Heart left ventricle (tissue), 16 donors: ENCODE data around the gene ASB15. TPM values are rescaled to one million over a fixed set of nuclear protein-coding genes. Genes with fewer than 3 reads are reported as not detected.

ENCODE experiments used
- ATAC-seq, 4 donors: fragments of 200-7000 bp; cut with Tn5 transposase; one replicate each; pipeline ENCODE4 v1.9.1; 2020 to 2022; ENCODE audit warnings: moderate library complexity in 4 of 4, mild to moderate bottlenecking in 3 of 4, moderate number of reproducible peaks in 1 of 4
- DNase-seq, 5 donors: peaks; one replicate each; pipeline ENCODE4 v3.0.0-alpha.2; 2020
- H3K27ac ChIP-seq, 12 donors: fragments of 200-600 bp; sonication (generic) in 4 of 12; one replicate each; pipeline versions ENCODE4 v1.5.0 to v1.8.0; 2016 to 2022; ENCODE audit warnings: mild to moderate bottlenecking in 2 of 12
- H3K27me3 ChIP-seq, 9 donors: fragments of 200-600 bp; sonication (generic) in 2 of 9; one replicate each; pipeline versions ENCODE4 v1.5.1 to v1.8.0; 2016 to 2022; ENCODE audit warnings: mild to moderate bottlenecking in 3 of 9
- H3K36me3 ChIP-seq, 9 donors: fragments of 200-600 bp; sonication (generic) in 2 of 9; one replicate each; pipeline versions ENCODE4 v1.5.0 to v1.8.0; 2018 to 2022; ENCODE audit warnings: mild to moderate bottlenecking in 2 of 9
- H3K4me1 ChIP-seq, 12 donors: fragments of 200-600 bp; sonication (generic) in 4 of 12; one replicate each; pipeline versions ENCODE4 v1.5.0 to v1.8.0; 2016 to 2022; ENCODE audit warnings: mild to moderate bottlenecking in 3 of 12
- H3K4me3 ChIP-seq, 12 donors: fragments of 200-600 bp; sonication (generic) in 4 of 12; one replicate each; pipeline versions ENCODE4 v1.5.0 to v1.8.0; 2017 to 2022; ENCODE audit warnings: mild to moderate bottlenecking in 9 of 12, moderate library complexity in 4 of 12
- H3K9me3 ChIP-seq, 12 donors: fragments of 200-600 bp; sonication (generic) in 4 of 12; one replicate each; pipeline versions ENCODE4 v1.5.0 to v1.8.0; 2016 to 2022; ENCODE audit warnings: mild to moderate bottlenecking in 1 of 12
- CTCF ChIP-seq, 12 donors: fragments of 200-600 bp; sonication (generic) in 4 of 12; IDR thresholded peaks; one replicate each; pipeline versions ENCODE4 v1.5.0 to v1.8.0; 2018 to 2022; ENCODE audit warnings: antibody characterized with exemption in 12 of 12, mild to moderate bottlenecking in 5 of 12
- POLR2A ChIP-seq, 2 donors: fragments of 450-650 bp; IDR thresholded peaks; one replicate each; pipeline ENCODE4 v1.6.1; 2017; ENCODE audit warnings: antibody characterized with exemption in 2 of 2, mild to moderate bottlenecking in 2 of 2, moderate library complexity in 2 of 2
- WGBS, 4 donors: extraction: QIAGEN DNeasy Blood & Tissue Kit in 2 of 4; methylation state at CpG; one replicate each; pipeline versions ENCODE4 v1.1.5 to v1.1.7; 2013 to 2018; 5-methylcytosine and 5-hydroxymethylcytosine counted together
- intact Hi-C, 10 donors: fragments of 100-400 bp; cut with DNase I; formaldehyde crosslinking; loops; one replicate each; pipeline versions ENCODE4 v1.11.1 to v1.14.2; 2022
- polyA plus RNA-seq, 2 donors: library from polyadenylated mRNA; stranded (reverse); fragments of 200-250 nt; gene quantifications; one replicate each; pipeline ENCODE4 v1.2.3, GENCODE V29; 2013
- total RNA-seq, 9 donors: library from RNA; depleted of rRNA in 2 of 9; stranded (reverse); fragments of >200 nt in 2 of 9; fragmentation: NEBNext Ultra II Directional in 3 of 9; extraction: Animal tissue kit (Norgen Biotek cat#: 25700) in 3 of 9; gene quantifications; one replicate each; pipeline versions ENCODE4 v1.1.0 to v1.2.4, GENCODE V29; 2016 to 2023
- donor health status: ischemic (EF 13 %, LVEDD 7.1; RV severe dilation, severe dysfunction).
- donor health status: healthy with polysubstance abuse.
- donor health status: DM: no; HTN: yes; CAD: no.
- donor health status: DM: no; HTN: no; CAD: no.
- donor health status: ischemic (EF 25% LVEDD 6.9; RV normal size, moderate dysfunction).
- donor health status: ischemic (EF 25% LVEDD 5.7; RV mildly dilated, moderate dysfunction).
- donor health status: healthy.
- donor health status: DM: yes; HTN: yes; CAD: no.
- donor health status: ischemic (EF 35%, LVEDD 5.7; RV mildly dilated, moderate dysfunction).
- donor health status: nonischemic (EF 11% LVEDD 7.7; RV severe dilation, severe dysfunction).
- donor health status: DM: yes; HTN: yes; CAD: no.
- donor health status: PGD.
- donor health status: ischemic (EF 29% LVEDD 5.4; RV normal size, mild dysfunction).
- donor health status: nonischemic (EF 23%, LVEDD 6.1; RV moderate dilation, normal function).

The ASB15 gene
- total and polyA plus RNA-seq, 11 donors: 2.2 to 77.1 (median 34.9) TPM

DNA sequence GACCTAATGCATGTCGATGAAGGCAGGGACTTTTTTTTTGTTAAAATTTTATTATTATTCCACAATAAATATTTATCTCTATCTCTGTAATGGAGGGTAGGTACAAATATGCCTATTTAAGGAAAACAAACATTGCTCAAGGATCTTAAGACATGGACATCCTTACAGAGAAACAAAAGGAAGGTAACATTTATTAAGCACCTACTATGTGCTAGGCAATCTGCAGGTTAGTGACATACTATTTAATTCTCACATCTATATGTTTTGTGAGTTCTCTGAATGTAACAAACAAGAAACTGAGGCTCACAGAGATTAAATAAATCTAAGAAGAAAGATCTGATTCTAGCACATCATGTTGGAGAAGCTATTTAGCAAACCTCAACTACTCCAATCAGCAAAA lies 86.1 kb downstream of the ASB15 start:
- Histone ChIP-seq H3K27me3 (no peaks in the 10 kb centered on the region), H3K36me3 (peaks cover 0 to 98% (median 80%) of the 10 kb centered on the region in 9 donors)
- ATAC-seq: no peak

More for the DNA sequence above, 86.1 kb downstream of the ASB15 start:
- H3K9me3 ChIP-seq: no peaks in the 10 kb centered on the region
- DNase-seq: no peak
- H3K4me1 ChIP-seq: peaks cover 0 to 5% (median 0%) of the 10 kb centered on the region in 12 donors
- H3K4me3 ChIP-seq: no peak overlapping the region
- no peak overlapping the region for H3K27ac ChIP-seq
- WGBS, 4 donors: 89 to 96% (median 95%) methylated on average over 1 of the region's 1 CpG
- intact Hi-C loops: loop anchor here in 4 of 10 donors (5.0 to 10.0 kb wide), 3 partner anchors 103 to 180 kb away; no protein-coding TSS in a partner anchor
- TF ChIP-seq CTCF (IDR thresholded peaks at IDR 0.05) (no peak), POLR2A (IDR thresholded peaks at IDR 0.05) (no peak)

Other genes with a start within 250 kb of the ASB15 start
- 1 to 10 TPM in 1 of 9 donors, under 1 TPM in 8; 0.24 to 1.3 (median 0.63) TPM for gene IQUB, start 67.2 kb upstream of the ASB15 start, total RNA-seq
- gene IQUB, start 67.2 kb upstream of the ASB15 start, polyA plus RNA-seq: under 1 TPM in 1 of 2 donors, not detected in 1; 0.19 TPM
- 100 to 1,000 TPM; 109 to 332 (median 245) TPM for gene NDUFA5, start 44.0 kb upstream of the ASB15 start, total RNA-seq
- gene NDUFA5, start 44.0 kb upstream of the ASB15 start, polyA plus RNA-seq: 100 to 1,000 TPM; 144 to 415 TPM
- 1,000 to 10,000 TPM in 3 of 9 donors, 100 to 1,000 TPM in 6; 348 to 1,479 (median 780) TPM for gene LMOD2, start 54.0 kb downstream of the ASB15 start, total RNA-seq
- 100 to 1,000 TPM; 202 to 467 TPM for gene LMOD2, start 54.0 kb downstream of the ASB15 start, polyA plus RNA-seq
- gene WASL, start 147.2 kb downstream of the ASB15 start, total RNA-seq: 10 to 100 TPM; 20.1 to 30.3 (median 26.4) TPM
- gene WASL, start 147.2 kb downstream of the ASB15 start, polyA plus RNA-seq: 10 to 100 TPM; 11.2 to 23.3 TPM
- under 1 TPM in 4 of 9 donors, not detected in 5; 0.10 to 0.43 (median 0.29) TPM for gene HYAL4, start 243.3 kb downstream of the ASB15 start, total RNA-seq
- gene HYAL4, start 243.3 kb downstream of the ASB15 start, polyA plus RNA-seq: not detected